Kidney (tissue), 14 donors: Measurements from ENCODE around the gene ZNF365. TPM values are rescaled to one million over a fixed set of nuclear protein-coding genes. Genes with fewer than 3 reads are reported as not detected.

Experiments
- DNase-seq, 5 donors: peaks; one replicate each; pipeline ENCODE4 v3.0.0-alpha.2; 2013 to 2020
- FAIRE-seq: peaks from 2 replicates; lab custom pipeline; 2012; peaks lifted over from hg19 to GRCh38; lab: Jason Lieb, UNC
- H3K27ac ChIP-seq, 2 donors: one replicate each; pipeline ENCODE4 v1.7.0; 2013; ENCODE audit warnings: low read depth in 2 of 2, low read length in 2 of 2, inconsistent platforms in 1 of 2
- H3K27me3 ChIP-seq: one replicate; pipeline ENCODE4 v1.7.1; 2013; ENCODE audit warnings: low read length, inconsistent platforms; ENCODE audit not compliant: control insufficient read depth, insufficient read depth
- H3K36me3 ChIP-seq, 3 donors: one replicate each; pipeline versions ENCODE4 v1.7.0 to v1.7.1; 2013; ENCODE audit warnings: low read length in 3 of 3, control low read depth in 1 of 3, inconsistent platforms in 1 of 3; ENCODE audit not compliant: insufficient read depth in 3 of 3, control insufficient read depth in 2 of 3
- H3K4me1 ChIP-seq, 3 donors: one replicate each; pipeline versions ENCODE4 v1.7.0 to v1.7.1; 2013; ENCODE audit warnings: low read length in 3 of 3, inconsistent platforms in 1 of 3, low read depth in 1 of 3; ENCODE audit not compliant: control insufficient read depth in 2 of 3, insufficient read depth in 2 of 3
- H3K4me3 ChIP-seq, 3 donors: one replicate each; pipeline versions ENCODE4 v1.7.0 to v1.8.1; 2013; ENCODE audit warnings: low read length in 3 of 3, control low read depth in 1 of 3, inconsistent platforms in 1 of 3
- H3K9ac ChIP-seq, 3 donors: one replicate each; pipeline versions ENCODE4 v1.7.0 to v1.7.1; 2013; ENCODE audit warnings: low read length in 3 of 3, control low read depth in 1 of 3, inconsistent platforms in 1 of 3
- H3K9me3 ChIP-seq, 3 donors: one replicate each; pipeline versions ENCODE4 v1.7.0 to v1.7.1; 2013; ENCODE audit warnings: low read length in 3 of 3, control low read depth in 1 of 3, inconsistent platforms in 1 of 3; ENCODE audit not compliant: control insufficient read depth in 2 of 3, insufficient read depth in 1 of 3
- intact Hi-C: fragments of 100-400 bp; cut with DNase I; formaldehyde crosslinking; loops from one replicate; pipeline ENCODE4 v1.11.1; 2022
- polyA plus RNA-seq: library from polyadenylated mRNA; stranded (reverse); fragments of 350-450 nt; fragmentation: Illumina TruSeq; extraction: RNeasy Lipid Tissue Mini Kit (QIAGEN cat#74804); gene quantifications from one replicate; pipeline ENCODE4 v1.2.3, GENCODE V29; 2014; ENCODE audit warnings: low read depth, low replicate concordance; ENCODE audit not compliant: insufficient read depth
- total RNA-seq: library from RNA; stranded (reverse); fragmentation: NEBNext Ultra II Directional; extraction: Animal tissue kit (Norgen Biotek cat#: 25700); gene quantifications from one replicate; pipeline ENCODE4 v1.2.1, GENCODE V29; 2021
- TF ChIP-seq, protein P1 (sequence below): IDR thresholded peaks from 3 replicates; pipeline ENCODE4 v1.5.1; 2012; ENCODE audit warnings: mild to moderate bottlenecking, moderate library complexity, borderline replicate concordance; ENCODE audit not compliant: insufficient read depth; ENCODE audit errors: extremely low read depth
- donor health status: control.
- donor health status: control.
- donor health status: control.
- donor health status: control.
- donor health status: control.
- donor health status: DM: yes; HTN: yes; CAD: no.
- donor health status: Normal renal cell carcinoma (clear cell type).

ZNF365 gene
- total and polyA plus RNA-seq, 2 donors from 2014 or later: 0.54 to 1.0 TPM

DNA sequence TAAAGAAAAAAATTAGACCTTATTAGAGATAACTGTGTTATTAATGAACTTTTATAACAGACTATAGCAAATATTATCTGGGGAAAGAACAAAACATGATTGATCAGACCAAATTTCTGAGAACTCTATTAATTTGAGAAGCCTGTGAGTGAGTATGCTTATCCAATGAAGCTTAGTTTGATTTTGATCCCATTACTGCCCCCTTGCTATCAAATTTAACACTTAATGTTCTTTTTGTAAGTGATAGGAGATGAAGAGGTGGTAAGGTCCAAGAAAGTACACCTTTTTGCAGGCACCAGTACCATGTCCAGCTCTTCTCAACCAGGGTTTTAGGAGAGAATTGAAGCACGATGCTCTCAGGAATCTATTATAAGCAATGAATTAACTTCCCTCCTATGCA, 49.9 kb downstream of the ZNF365 start:
- intact Hi-C loops: no loop called here

DNA sequence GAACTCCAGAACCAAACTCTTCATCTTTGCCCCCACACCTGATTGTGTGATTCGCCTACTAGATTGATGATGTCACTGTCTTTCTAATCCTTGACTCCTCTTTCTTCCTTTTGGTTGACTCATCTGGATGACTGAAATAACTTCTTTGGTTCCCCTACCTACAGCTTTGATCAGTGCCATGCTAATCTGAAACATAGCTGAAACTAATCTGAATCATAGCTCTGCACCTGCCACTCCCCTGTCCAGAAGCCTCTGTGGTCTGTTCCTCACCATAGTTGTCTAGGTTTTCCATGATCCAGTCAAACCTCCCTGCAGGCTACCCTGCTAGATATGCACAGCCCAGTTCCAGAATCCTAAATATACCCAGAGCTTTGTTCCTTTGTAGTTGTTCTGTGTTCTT, 51.9 kb downstream of the ZNF365 start:
- TF ChIP-seq, protein P1, sequence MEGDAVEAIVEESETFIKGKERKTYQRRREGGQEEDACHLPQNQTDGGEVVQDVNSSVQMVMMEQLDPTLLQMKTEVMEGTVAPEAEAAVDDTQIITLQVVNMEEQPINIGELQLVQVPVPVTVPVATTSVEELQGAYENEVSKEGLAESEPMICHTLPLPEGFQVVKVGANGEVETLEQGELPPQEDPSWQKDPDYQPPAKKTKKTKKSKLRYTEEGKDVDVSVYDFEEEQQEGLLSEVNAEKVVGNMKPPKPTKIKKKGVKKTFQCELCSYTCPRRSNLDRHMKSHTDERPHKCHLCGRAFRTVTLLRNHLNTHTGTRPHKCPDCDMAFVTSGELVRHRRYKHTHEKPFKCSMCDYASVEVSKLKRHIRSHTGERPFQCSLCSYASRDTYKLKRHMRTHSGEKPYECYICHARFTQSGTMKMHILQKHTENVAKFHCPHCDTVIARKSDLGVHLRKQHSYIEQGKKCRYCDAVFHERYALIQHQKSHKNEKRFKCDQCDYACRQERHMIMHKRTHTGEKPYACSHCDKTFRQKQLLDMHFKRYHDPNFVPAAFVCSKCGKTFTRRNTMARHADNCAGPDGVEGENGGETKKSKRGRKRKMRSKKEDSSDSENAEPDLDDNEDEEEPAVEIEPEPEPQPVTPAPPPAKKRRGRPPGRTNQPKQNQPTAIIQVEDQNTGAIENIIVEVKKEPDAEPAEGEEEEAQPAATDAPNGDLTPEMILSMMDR: no peak
- H3K9ac ChIP-seq: no peak overlapping the region
- H3K4me1 ChIP-seq: peaks cover 0 to 2% (median 0%) of the 10 kb centered on the region in 3 donors
- H3K27me3 ChIP-seq: no peaks in the 10 kb centered on the region
- DNase-seq (no peak), FAIRE-seq (no peak)
- H3K36me3 ChIP-seq: no peaks in the 10 kb centered on the region
- intact Hi-C loops: no loop called here
- no peak overlapping the region for H3K4me3 ChIP-seq
- no peaks in the 10 kb centered on the region for H3K9me3 ChIP-seq
- H3K27ac ChIP-seq: no peak overlapping the region

More for the DNA sequence above, 49.9 kb downstream of the ZNF365 start:
- no peak for FAIRE-seq
- TF ChIP-seq, protein P1: no peak
- DNase-seq: no peak
- no peak overlapping the region for H3K9ac ChIP-seq
- H3K4me3 ChIP-seq: no peak overlapping the region
- H3K9me3 ChIP-seq: no peaks in the 10 kb centered on the region
- no peaks in the 10 kb centered on the region for H3K27me3 ChIP-seq
- H3K4me1 ChIP-seq: no peaks in the 10 kb centered on the region
- H3K27ac ChIP-seq: no peak overlapping the region
- no peaks in the 10 kb centered on the region for H3K36me3 ChIP-seq

DNA sequence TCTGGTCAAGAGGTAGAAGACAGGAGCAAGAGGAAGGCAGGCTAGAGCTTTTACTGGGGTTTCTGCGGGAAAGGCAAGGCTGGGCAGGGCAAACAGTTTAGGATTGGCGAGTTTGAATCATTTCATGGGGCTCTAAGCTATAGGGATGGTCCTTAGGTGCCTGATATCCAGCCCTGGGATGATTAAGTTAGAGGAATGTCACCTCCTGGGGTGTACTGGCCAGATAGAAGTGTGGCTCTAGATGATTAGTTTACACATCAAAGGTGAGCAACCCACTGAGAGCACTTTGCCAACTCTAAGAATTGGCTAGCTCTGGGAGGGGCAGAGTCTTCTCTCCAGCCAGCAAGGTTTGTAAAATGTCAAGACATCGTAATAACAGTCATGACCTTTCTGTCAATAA, 52.4 kb downstream of the ZNF365 start:
- Histone ChIP-seq H3K27me3 (no peaks in the 10 kb centered on the region), H3K36me3 (no peaks in the 10 kb centered on the region), H3K27ac (no peak overlapping the region), H3K4me1 (peaks cover 0 to 2% (median 0%) of the 10 kb centered on the region in 3 donors), H3K4me3 (no peak overlapping the region), H3K9me3 (no peaks in the 10 kb centered on the region), H3K9ac (no peak overlapping the region)
- FAIRE-seq: no peak
- intact Hi-C loops: no loop called here
- DNase-seq: no peak
- TF ChIP-seq, protein P1: no peak

DNA sequence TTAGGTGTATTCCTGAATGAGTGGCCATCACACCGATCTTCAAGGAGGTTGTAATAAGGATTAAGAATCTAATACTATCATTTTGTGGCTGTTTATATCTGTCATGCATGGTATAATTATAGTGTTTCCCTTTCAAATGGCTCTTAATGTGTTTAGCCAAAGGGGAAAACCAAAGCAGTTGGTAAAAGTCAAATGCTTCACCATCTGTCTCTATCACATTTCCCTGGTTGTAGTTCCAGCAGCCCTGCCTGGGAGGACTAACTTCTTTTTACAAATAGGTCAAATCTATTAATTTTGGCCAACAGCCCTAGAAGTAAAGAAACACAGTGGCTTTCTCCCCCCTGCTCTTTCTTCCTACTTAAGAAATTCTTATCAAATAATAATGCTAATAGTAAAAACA, 56.7 kb downstream of the ZNF365 start:
- Histone ChIP-seq H3K4me3 (no peak overlapping the region), H3K4me1 (peaks cover 0 to 2% (median 0%) of the 10 kb centered on the region in 3 donors), H3K27me3 (no peaks in the 10 kb centered on the region), H3K27ac (no peak overlapping the region), H3K9ac (no peak overlapping the region), H3K36me3 (no peaks in the 10 kb centered on the region), H3K9me3 (no peaks in the 10 kb centered on the region)
- TF ChIP-seq, protein P1: no peak
- intact Hi-C loops: no loop called here
- no peak for DNase-seq
- no peak for FAIRE-seq
